ENCODE data around the gene ERP27.

DNA sequence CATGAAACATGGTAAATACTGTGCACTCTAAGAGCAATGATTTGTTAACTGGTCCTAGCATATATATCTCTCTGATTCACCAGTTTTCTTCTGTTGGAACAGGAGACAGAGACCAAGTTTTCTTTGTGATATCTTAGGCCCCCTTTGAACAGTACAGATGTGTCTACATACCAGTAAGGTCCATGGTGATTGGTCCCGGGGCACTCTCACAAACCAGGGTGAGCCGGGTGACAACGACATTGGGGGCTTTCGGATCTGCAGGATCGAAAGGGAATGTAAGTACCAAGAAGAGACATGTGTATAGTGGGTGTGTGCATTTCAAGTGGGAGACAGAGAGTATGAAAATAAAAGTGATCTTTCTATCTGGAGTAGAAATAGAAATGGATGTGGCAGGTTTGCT, 11.3 kb upstream of the ERP27 start:
- TF ChIP-seq, protein P1, sequence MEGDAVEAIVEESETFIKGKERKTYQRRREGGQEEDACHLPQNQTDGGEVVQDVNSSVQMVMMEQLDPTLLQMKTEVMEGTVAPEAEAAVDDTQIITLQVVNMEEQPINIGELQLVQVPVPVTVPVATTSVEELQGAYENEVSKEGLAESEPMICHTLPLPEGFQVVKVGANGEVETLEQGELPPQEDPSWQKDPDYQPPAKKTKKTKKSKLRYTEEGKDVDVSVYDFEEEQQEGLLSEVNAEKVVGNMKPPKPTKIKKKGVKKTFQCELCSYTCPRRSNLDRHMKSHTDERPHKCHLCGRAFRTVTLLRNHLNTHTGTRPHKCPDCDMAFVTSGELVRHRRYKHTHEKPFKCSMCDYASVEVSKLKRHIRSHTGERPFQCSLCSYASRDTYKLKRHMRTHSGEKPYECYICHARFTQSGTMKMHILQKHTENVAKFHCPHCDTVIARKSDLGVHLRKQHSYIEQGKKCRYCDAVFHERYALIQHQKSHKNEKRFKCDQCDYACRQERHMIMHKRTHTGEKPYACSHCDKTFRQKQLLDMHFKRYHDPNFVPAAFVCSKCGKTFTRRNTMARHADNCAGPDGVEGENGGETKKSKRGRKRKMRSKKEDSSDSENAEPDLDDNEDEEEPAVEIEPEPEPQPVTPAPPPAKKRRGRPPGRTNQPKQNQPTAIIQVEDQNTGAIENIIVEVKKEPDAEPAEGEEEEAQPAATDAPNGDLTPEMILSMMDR (IDR thresholded peaks at IDR 0.05) = no peak
- TF ChIP-seq POLR2A (IDR thresholded peaks at IDR 0.05; ENCODE audit: low read depth) = no peak
